Measurements from ENCODE around the gene PHACTR1.
A peak's percentile ranks its signal among the peaks of the same experiment; 100 is the strongest.

The PHACTR1 gene

GRCh38 chr6:13302291-13302690, 585.7 kb downstream of the PHACTR1 start:
- Histone ChIP-seq H4K8ac (ENCODE audit: low read length) (peak overlapping the region; percentile 5), H2BK12ac (ENCODE audit: low read length in 2 of 2) (peak overlapping the region; percentile 20 to 76), H3K9ac (ENCODE audit: low read length) (peak overlapping the region; percentile 53), H3K27me3 (ENCODE audit: control insufficient read depth in 1 of 2, insufficient read depth in 1 of 2, low read length in 2 of 2) (no peaks in the 10 kb centered on the region), H2BK5ac (ENCODE audit: low read depth, low read length, poor library complexity, severe bottlenecking) (no peak overlapping the region), H3K79me1 (replicated peaks; ENCODE audit: low read length, poor library complexity, severe bottlenecking) (peaks cover 30% of the 10 kb centered on the region), H3K23ac (ENCODE audit: low read length in 2 of 2) (no peak overlapping the region), H3K4me2 (ENCODE audit: low read length, poor library complexity, severe bottlenecking) (no peak overlapping the region), H3K4ac (ENCODE audit: low read depth in 1 of 2, low read length in 2 of 2) (peak overlapping the region; percentile 16 to 82), H2BK120ac (ENCODE audit: low read depth, low read length) (peak overlapping the region; percentile 68), H2AFZ (ENCODE audit: low read depth, low read length) (no peak overlapping the region), H4K91ac (ENCODE audit: low read length) (peak overlapping the region; percentile 23), H2BK15ac (ENCODE audit: low read depth, poor library complexity, severe bottlenecking) (peak overlapping the region; percentile 4), H3K14ac (ENCODE audit: low read length in 2 of 2) (no peak overlapping the region), H3K27ac (ENCODE audit: low read length, poor library complexity, severe bottlenecking) (no peak overlapping the region), H2AK5ac (ENCODE audit: low read length, severe bottlenecking) (no peak overlapping the region), H3K18ac (ENCODE audit: low read depth in 1 of 2, low read length in 2 of 2) (peak overlapping the region; percentile 25 to 41), H3K4me1 (ENCODE audit: control insufficient read depth, insufficient read depth, low read depth, low read length) (peaks cover 19% of the 10 kb centered on the region), H3K4me3 (ENCODE audit: insufficient read depth in 1 of 2, low read depth in 1 of 2, low read length in 2 of 2) (no peak overlapping the region), H3K36me3 (ENCODE audit: control insufficient read depth in 1 of 2, insufficient read depth in 2 of 2, low read depth in 1 of 2, low read length in 2 of 2) (peaks cover 38 to 56% of the 10 kb centered on the region in 2 experiments), H3K9me3 (ENCODE audit: control insufficient read depth, low read length) (no peaks in the 10 kb centered on the region)
- 96% methylated on average over 7 of the region's 7 CpGs for WGBS
- no peak for DNase-seq

GRCh38 chr6:13302751-13303667, 586.4 kb downstream of the PHACTR1 start:
- no peak overlapping the region for H2AFZ ChIP-seq (ENCODE audit: low read depth, low read length)
- H3K79me1 ChIP-seq (replicated peaks; ENCODE audit: low read length, poor library complexity, severe bottlenecking): peaks cover 28% of the 10 kb centered on the region
- no peak overlapping the region for H3K23ac ChIP-seq (ENCODE audit: low read length in 2 of 2)
- H3K14ac ChIP-seq (ENCODE audit: low read length in 2 of 2): no peak overlapping the region
- peak overlapping the region; percentile 50 for H2AK5ac ChIP-seq (ENCODE audit: low read length, severe bottlenecking)
- H3K18ac ChIP-seq (ENCODE audit: low read depth in 1 of 2, low read length in 2 of 2): peak overlapping the region; percentile 41 to 72
- H3K4me2 ChIP-seq (ENCODE audit: low read length, poor library complexity, severe bottlenecking): no peak overlapping the region
- peak overlapping the region; percentile 82 for H4K8ac ChIP-seq (ENCODE audit: low read length)
- DNase-seq: peak; percentile 100
- H3K27ac ChIP-seq (ENCODE audit: low read length, poor library complexity, severe bottlenecking): peak overlapping the region; percentile 22
- peak overlapping the region; percentile 79 for H3K9ac ChIP-seq (ENCODE audit: low read length)
- H2BK15ac ChIP-seq (ENCODE audit: low read depth, poor library complexity, severe bottlenecking): no peak overlapping the region
- H3K9me3 ChIP-seq (ENCODE audit: control insufficient read depth, low read length): no peaks in the 10 kb centered on the region
- peak overlapping the region; percentile 22 for H2BK120ac ChIP-seq (ENCODE audit: low read depth, low read length)
- no peak overlapping the region for H2BK5ac ChIP-seq (ENCODE audit: low read depth, low read length, poor library complexity, severe bottlenecking)
- peak overlapping the region; percentile 16 to 82 for H3K4ac ChIP-seq (ENCODE audit: low read depth in 1 of 2, low read length in 2 of 2)
- H3K36me3 ChIP-seq (ENCODE audit: control insufficient read depth in 1 of 2, insufficient read depth in 2 of 2, low read depth in 1 of 2, low read length in 2 of 2): peaks cover 36 to 53% of the 10 kb centered on the region in 2 experiments
- H2BK12ac ChIP-seq (ENCODE audit: low read length in 2 of 2): peak overlapping the region; percentile 20 to 76
- H3K4me1 ChIP-seq (ENCODE audit: control insufficient read depth, insufficient read depth, low read depth, low read length): peaks cover 19% of the 10 kb centered on the region
- peak overlapping the region; percentile 23 for H4K91ac ChIP-seq (ENCODE audit: low read length)
- 50% methylated on average over 17 of the region's 17 CpGs for WGBS
- no peaks in the 10 kb centered on the region for H3K27me3 ChIP-seq (ENCODE audit: control insufficient read depth in 1 of 2, insufficient read depth in 1 of 2, low read length in 2 of 2)
- H3K4me3 ChIP-seq (ENCODE audit: insufficient read depth in 1 of 2, low read depth in 1 of 2, low read length in 2 of 2): peak overlapping the region in 1 of 2 experiments; percentile 1

- Histone ChIP-seq H2BK5ac (ENCODE audit: low read depth, low read length, poor library complexity, severe bottlenecking) (no peak overlapping the region), H3K27me3 (ENCODE audit: control insufficient read depth in 1 of 2, insufficient read depth in 1 of 2, low read length in 2 of 2) (no peaks in the 10 kb centered on the region), H4K8ac (ENCODE audit: low read length) (peak overlapping the region; percentile 82), H3K9ac (ENCODE audit: low read length) (peak overlapping the region; percentile 79), H3K36me3 (ENCODE audit: control insufficient read depth in 1 of 2, insufficient read depth in 2 of 2, low read depth in 1 of 2, low read length in 2 of 2) (peaks cover 34 to 55% of the 10 kb centered on the region in 2 experiments), H3K4me3 (ENCODE audit: insufficient read depth in 1 of 2, low read depth in 1 of 2, low read length in 2 of 2) (peak overlapping the region in 1 of 2 experiments; percentile 1), H3K14ac (ENCODE audit: low read length in 2 of 2) (no peak overlapping the region), H2BK120ac (ENCODE audit: low read depth, low read length) (peak overlapping the region; percentile 22), H2AFZ (ENCODE audit: low read depth, low read length) (no peak overlapping the region), H2BK12ac (ENCODE audit: low read length in 2 of 2) (no peak overlapping the region), H3K23ac (ENCODE audit: low read length in 2 of 2) (no peak overlapping the region), H3K18ac (ENCODE audit: low read depth in 1 of 2, low read length in 2 of 2) (peak overlapping the region; percentile 25 to 72), H3K9me3 (ENCODE audit: control insufficient read depth, low read length) (no peaks in the 10 kb centered on the region), H3K4ac (ENCODE audit: low read depth in 1 of 2, low read length in 2 of 2) (no peak overlapping the region), H3K27ac (ENCODE audit: low read length, poor library complexity, severe bottlenecking) (peak overlapping the region; percentile 22), H3K4me1 (ENCODE audit: control insufficient read depth, insufficient read depth, low read depth, low read length) (peaks cover 21% of the 10 kb centered on the region), H4K91ac (ENCODE audit: low read length) (no peak overlapping the region), H2AK5ac (ENCODE audit: low read length, severe bottlenecking) (peak overlapping the region; percentile 50), H3K79me1 (replicated peaks; ENCODE audit: low read length, poor library complexity, severe bottlenecking) (peaks cover 28% of the 10 kb centered on the region), H2BK15ac (ENCODE audit: low read depth, poor library complexity, severe bottlenecking) (no peak overlapping the region), H3K4me2 (ENCODE audit: low read length, poor library complexity, severe bottlenecking) (no peak overlapping the region)
- WGBS: 86% methylated on average over 5 of the region's 7 CpGs
- DNase-seq: peak; percentile 87
These were observed 587.1 kb downstream of the PHACTR1 start for GRCh38 chr6:13303668-13304017.

GRCh38 chr6:13304101-13304500, 587.5 kb downstream of the PHACTR1 start:
- no peak overlapping the region for H2BK15ac ChIP-seq (ENCODE audit: low read depth, poor library complexity, severe bottlenecking)
- no peak overlapping the region for H3K23ac ChIP-seq (ENCODE audit: low read length in 2 of 2)
- peak overlapping the region; percentile 52 for H4K8ac ChIP-seq (ENCODE audit: low read length)
- H3K9me3 ChIP-seq (ENCODE audit: control insufficient read depth, low read length): no peaks in the 10 kb centered on the region
- H3K4me3 ChIP-seq (ENCODE audit: insufficient read depth in 1 of 2, low read depth in 1 of 2, low read length in 2 of 2): no peak overlapping the region
- peaks cover 30 to 58% of the 10 kb centered on the region in 2 experiments for H3K36me3 ChIP-seq (ENCODE audit: control insufficient read depth in 1 of 2, insufficient read depth in 2 of 2, low read depth in 1 of 2, low read length in 2 of 2)
- 91% methylated on average over 6 of the region's 6 CpGs for WGBS
- peak overlapping the region; percentile 77 for H4K91ac ChIP-seq (ENCODE audit: low read length)
- H3K27me3 ChIP-seq (ENCODE audit: control insufficient read depth in 1 of 2, insufficient read depth in 1 of 2, low read length in 2 of 2): no peaks in the 10 kb centered on the region
- H2BK12ac ChIP-seq (ENCODE audit: low read length in 2 of 2): peak overlapping the region; percentile 4 to 86
- no peak overlapping the region for H3K4me2 ChIP-seq (ENCODE audit: low read length, poor library complexity, severe bottlenecking)
- DNase-seq: peak; percentile 41
- H3K4ac ChIP-seq (ENCODE audit: low read depth in 1 of 2, low read length in 2 of 2): peak overlapping the region; percentile 66 to 74
- H3K18ac ChIP-seq (ENCODE audit: low read depth in 1 of 2, low read length in 2 of 2): peak overlapping the region; percentile 25 to 88
- no peak overlapping the region for H3K14ac ChIP-seq (ENCODE audit: low read length in 2 of 2)
- no peak overlapping the region for H2BK5ac ChIP-seq (ENCODE audit: low read depth, low read length, poor library complexity, severe bottlenecking)
- peak overlapping the region; percentile 62 for H3K27ac ChIP-seq (ENCODE audit: low read length, poor library complexity, severe bottlenecking)
- H2AFZ ChIP-seq (ENCODE audit: low read depth, low read length): no peak overlapping the region
- peaks cover 20% of the 10 kb centered on the region for H3K4me1 ChIP-seq (ENCODE audit: control insufficient read depth, insufficient read depth, low read depth, low read length)
- peaks cover 26% of the 10 kb centered on the region for H3K79me1 ChIP-seq (replicated peaks; ENCODE audit: low read length, poor library complexity, severe bottlenecking)
- H2BK120ac ChIP-seq (ENCODE audit: low read depth, low read length): peak overlapping the region; percentile 54
- H2AK5ac ChIP-seq (ENCODE audit: low read length, severe bottlenecking): peak overlapping the region; percentile 75
- H3K9ac ChIP-seq (ENCODE audit: low read length): peak overlapping the region; percentile 79

Measured in mesenchymal stem cell (in vitro differentiated cells and primary cell).